OCI-LY3 (cell line): ENCODE measurements around the gene ZBTB44.

ENCODE experiments used
- H2AFZ ChIP-seq: fragments of 200-600, 300-600 bp; shearing (Covaris generic); 2 replicates; pipeline ENCODE4 v1.6.0; 2014; ENCODE audit warnings: antibody characterized with exemption, low read depth, low read length
- H3K27ac ChIP-seq: fragments of 200-600, 300-600 bp; sonication (generic); 2 replicates; pipeline ENCODE4 v1.5.1; 2014; ENCODE audit warnings: mild to moderate bottlenecking, low read length, moderate library complexity, mixed read lengths
- H3K27me3 ChIP-seq: fragments of 200-600, 300-600 bp; sonication (generic); 2 replicates; pipeline ENCODE4 v1.6.1; 2014; ENCODE audit warnings: low read depth, low read length, mixed read lengths
- H3K36me3 ChIP-seq: fragments of 200-600, 300-600 bp; sonication (generic); replicated peaks from 2 replicates; pipeline ENCODE3; 2014; ENCODE audit warnings: low read depth, low read length, mixed read lengths
- H3K4me1 ChIP-seq: fragments of 300-600, 200-600 bp; sonication (generic); 2 replicates; pipeline ENCODE4 v1.6.1; 2014; ENCODE audit warnings: low read length, mixed read lengths
- H3K4me2 ChIP-seq: fragments of 200-600, 300-600 bp; sonication (generic); 2 replicates; pipeline ENCODE4 v1.6.1; 2014; ENCODE audit warnings: low read length, mixed read lengths
- H3K4me3 ChIP-seq: fragments of 300-600, 200-600 bp; sonication (generic); 2 replicates; pipeline ENCODE4 v1.5.1; 2014; ENCODE audit warnings: antibody characterized with exemption, mild to moderate bottlenecking, low read length, moderate library complexity
- H3K79me2 ChIP-seq: fragments of 300-600, 200-600 bp; shearing (Covaris generic); 2 replicates; pipeline ENCODE4 v1.6.1; 2014; ENCODE audit warnings: mild to moderate bottlenecking, low read length, mixed read lengths
- H3K9ac ChIP-seq: fragments of 300-600, 200-600 bp; shearing (Covaris generic); 2 replicates; pipeline ENCODE4 v1.6.0; 2014; ENCODE audit warnings: mild to moderate bottlenecking, low read length, moderate library complexity
- H3K9me3 ChIP-seq: fragments of 200-600, 300-600 bp; shearing (Covaris generic); 2 replicates; pipeline ENCODE4 v1.6.1; 2014; ENCODE audit warnings: low read length, mixed read lengths; ENCODE audit not compliant: insufficient read depth
- H4K20me1 ChIP-seq: fragments of 200-600, 300-600 bp; sonication (generic); 2 replicates; pipeline ENCODE4 v1.6.1; 2016; ENCODE audit warnings: low read length, mixed read lengths; ENCODE audit not compliant: insufficient read depth
- EZH2phosphoT487 ChIP-seq: fragments of 200-600 bp; shearing (Covaris generic); IDR thresholded peaks from 2 replicates; pipeline ENCODE4 v1.6.1; 2018; ENCODE audit warnings: antibody characterized with exemption, mixed run types, low read depth
- TF ChIP-seq, protein P1 (sequence below): fragments of 200-600, 300-600 bp; sonication (generic); IDR thresholded peaks from 2 replicates; pipeline ENCODE4 v1.5.1; 2014; ENCODE audit warnings: antibody characterized with exemption, low read length, low read depth

The ZBTB44 gene

GRCh38 chr11:130177782-130178181 lies 136.9 kb downstream of the ZBTB44 start:
- H3K4me3 ChIP-seq, result no peak overlapping the region
- TF ChIP-seq, protein P1, sequence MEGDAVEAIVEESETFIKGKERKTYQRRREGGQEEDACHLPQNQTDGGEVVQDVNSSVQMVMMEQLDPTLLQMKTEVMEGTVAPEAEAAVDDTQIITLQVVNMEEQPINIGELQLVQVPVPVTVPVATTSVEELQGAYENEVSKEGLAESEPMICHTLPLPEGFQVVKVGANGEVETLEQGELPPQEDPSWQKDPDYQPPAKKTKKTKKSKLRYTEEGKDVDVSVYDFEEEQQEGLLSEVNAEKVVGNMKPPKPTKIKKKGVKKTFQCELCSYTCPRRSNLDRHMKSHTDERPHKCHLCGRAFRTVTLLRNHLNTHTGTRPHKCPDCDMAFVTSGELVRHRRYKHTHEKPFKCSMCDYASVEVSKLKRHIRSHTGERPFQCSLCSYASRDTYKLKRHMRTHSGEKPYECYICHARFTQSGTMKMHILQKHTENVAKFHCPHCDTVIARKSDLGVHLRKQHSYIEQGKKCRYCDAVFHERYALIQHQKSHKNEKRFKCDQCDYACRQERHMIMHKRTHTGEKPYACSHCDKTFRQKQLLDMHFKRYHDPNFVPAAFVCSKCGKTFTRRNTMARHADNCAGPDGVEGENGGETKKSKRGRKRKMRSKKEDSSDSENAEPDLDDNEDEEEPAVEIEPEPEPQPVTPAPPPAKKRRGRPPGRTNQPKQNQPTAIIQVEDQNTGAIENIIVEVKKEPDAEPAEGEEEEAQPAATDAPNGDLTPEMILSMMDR, result no peak
- no peak for TF ChIP-seq EZH2phosphoT487
- H4K20me1 ChIP-seq, result peaks cover 44% of the 10 kb centered on the region
- H3K4me2 ChIP-seq, result no peak overlapping the region
- peaks cover 81% of the 10 kb centered on the region for H3K79me2 ChIP-seq
- H3K27ac ChIP-seq, result no peak overlapping the region
- no peak overlapping the region for H3K9ac ChIP-seq
- peaks cover 49% of the 10 kb centered on the region for H3K4me1 ChIP-seq
- no peak overlapping the region for H2AFZ ChIP-seq
- H3K27me3 ChIP-seq, result no peaks in the 10 kb centered on the region
- peaks cover 21% of the 10 kb centered on the region for H3K36me3 ChIP-seq
- H3K9me3 ChIP-seq, result peaks cover 8% of the 10 kb centered on the region; the same call in 1 of the 2 replicates
